DOHH2 (cell line): ENCODE data around the gene BMERB1.

ENCODE experiments used
- CTCF ChIP-seq: fragments of 200-600 bp; sonication (generic); IDR thresholded peaks from one replicate; pipeline ENCODE4 v1.5.1; 2014; ENCODE audit warnings: antibody characterized with exemption, mild to moderate bottlenecking, low read depth, low read length; ENCODE audit not compliant: poor library complexity, severe bottlenecking
- EZH2phosphoT487 ChIP-seq: fragments of 200-600 bp; sonication (generic); IDR thresholded peaks from 2 replicates; pipeline ENCODE4 v1.6.1; 2017; ENCODE audit warnings: borderline replicate concordance, mild to moderate bottlenecking, antibody characterized with exemption, low read length, moderate library complexity, mixed read lengths

- no peak for TF ChIP-seq EZH2phosphoT487
- TF ChIP-seq CTCF: no peak
Measured at GRCh38 chr16:15585956-15586355, 151.6 kb downstream of the BMERB1 start.
